ENCODE data around the gene HOMER1. TPM values are rescaled to one million over a fixed set of nuclear protein-coding genes. Genes with fewer than 3 reads are reported as not detected.

HOMER1 gene, protein sequence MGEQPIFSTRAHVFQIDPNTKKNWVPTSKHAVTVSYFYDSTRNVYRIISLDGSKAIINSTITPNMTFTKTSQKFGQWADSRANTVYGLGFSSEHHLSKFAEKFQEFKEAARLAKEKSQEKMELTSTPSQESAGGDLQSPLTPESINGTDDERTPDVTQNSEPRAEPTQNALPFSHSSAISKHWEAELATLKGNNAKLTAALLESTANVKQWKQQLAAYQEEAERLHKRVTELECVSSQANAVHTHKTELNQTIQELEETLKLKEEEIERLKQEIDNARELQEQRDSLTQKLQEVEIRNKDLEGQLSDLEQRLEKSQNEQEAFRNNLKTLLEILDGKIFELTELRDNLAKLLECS
- polyA plus RNA-seq (ENCODE audit: insufficient read length), result 31.1 TPM

DNA sequence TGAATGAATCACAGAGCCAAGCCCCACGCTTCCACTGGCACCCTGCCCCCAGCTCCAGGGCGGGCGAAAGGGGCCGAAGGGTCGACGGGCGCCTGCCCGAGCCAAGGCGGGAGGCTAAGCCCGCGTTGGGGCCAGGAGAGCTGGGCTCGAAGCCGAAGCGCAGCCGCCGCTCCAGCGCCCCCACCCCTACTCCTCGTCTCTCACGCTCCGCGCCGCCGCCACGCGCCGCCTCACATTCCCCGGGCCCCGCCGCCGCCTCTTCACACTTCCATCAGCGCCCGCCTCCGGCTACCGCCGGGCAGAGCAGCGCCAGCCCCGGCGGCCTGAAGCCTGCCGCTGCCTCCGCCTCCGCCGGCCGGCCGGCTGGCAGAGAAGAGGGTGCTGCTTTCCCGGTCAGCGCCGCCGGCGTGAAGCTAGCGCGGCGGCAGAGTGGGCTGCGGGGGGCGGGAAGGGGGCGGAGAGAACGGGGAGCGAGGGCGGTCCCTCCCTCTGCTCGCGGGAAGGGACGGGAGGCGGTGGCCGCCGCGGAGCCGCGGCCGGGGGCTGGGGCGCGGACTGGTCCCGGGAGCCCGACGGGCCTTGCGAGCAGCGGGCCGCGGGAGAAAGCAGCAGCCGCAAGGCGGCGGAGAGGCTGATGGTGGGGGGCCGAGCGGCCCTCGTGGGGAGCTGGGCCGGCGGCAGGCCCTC is at the start of gene HOMER1:
HOMER1 (minus strand) TSS at position 431 of the 687 bp plus-strand sequence. CDS start 1,360 bp downstream, outside the sequence.
- peak; percentile 90 for DNase-seq

DNA sequence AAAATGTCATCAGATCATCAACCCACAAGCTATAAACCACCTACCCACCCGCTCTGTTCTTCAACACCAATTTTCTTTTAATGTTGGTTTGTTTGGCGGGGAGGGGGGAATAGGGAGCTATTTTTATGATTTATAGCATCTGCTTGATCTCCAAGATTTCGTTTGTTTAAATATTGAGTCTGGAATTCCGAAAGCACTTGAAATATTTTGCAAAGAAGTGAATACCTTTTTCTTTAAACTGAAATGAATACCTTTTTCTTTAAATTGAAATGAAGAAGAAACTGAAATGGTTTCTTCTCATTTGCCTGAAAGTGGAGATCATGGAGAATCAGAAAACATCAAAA is 49.3 kb upstream of the HOMER1 start:
- DNase-seq, result no peak

DNA sequence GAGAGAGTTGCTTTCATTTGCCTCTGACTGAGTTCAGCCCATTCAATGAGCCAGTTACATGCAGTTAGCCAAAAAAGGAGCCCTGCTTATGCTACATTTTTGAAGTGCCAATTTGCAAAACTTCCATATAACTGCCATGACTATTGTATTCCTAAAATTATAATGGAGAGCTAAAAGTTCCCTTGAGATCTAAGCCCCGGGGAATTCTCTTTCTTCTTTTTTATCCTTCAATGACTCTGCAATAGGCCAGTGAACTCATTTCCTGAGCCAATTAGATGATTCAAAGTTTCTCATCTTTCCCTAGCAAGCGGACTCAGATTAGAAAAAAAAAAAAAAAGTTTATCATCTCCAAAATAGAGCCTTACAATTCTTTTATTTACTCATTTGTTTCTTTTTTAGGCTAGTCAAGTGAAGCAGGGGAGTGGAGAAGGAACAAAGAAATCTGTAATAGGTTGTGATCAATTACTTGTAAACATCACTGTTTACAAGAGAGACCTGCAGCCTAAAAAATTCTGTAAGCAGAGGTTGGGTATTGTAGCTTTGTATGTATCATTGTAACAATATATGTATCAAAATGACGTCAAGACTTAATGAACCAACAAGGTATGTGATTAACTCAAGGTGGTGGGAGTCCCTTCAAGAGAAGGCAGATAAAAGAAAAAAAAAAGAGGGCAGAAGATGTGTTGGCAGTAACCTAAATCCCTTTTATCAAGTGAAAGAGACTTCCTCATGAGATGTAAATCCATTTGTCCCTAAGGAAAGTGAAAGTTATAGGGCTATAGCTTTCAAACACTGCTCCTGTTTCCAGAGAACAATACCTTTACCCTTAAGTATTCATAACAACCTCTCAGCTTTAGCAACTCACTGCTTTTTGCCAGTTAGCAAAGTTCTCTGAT is 48.7 kb upstream of the HOMER1 start:
- no peak for DNase-seq

DNA sequence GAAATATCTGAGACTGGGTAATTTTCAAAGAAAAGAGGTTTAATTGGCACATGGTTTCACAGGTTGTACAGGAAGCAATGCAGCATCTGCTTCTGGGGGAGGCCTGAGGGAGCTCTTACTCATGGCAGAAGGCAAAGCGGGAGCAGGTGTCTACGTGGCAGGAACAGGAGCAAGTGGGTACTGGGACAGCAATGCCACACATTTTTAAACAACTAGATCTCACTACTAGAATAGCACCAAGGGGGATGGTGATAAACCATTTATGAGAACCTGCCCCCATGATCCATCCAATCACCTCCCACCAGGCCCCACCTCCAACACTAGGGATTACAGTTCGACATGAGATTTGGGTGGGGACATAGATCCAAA is 47.6 kb upstream of the HOMER1 start:
- no peak for DNase-seq

DNA sequence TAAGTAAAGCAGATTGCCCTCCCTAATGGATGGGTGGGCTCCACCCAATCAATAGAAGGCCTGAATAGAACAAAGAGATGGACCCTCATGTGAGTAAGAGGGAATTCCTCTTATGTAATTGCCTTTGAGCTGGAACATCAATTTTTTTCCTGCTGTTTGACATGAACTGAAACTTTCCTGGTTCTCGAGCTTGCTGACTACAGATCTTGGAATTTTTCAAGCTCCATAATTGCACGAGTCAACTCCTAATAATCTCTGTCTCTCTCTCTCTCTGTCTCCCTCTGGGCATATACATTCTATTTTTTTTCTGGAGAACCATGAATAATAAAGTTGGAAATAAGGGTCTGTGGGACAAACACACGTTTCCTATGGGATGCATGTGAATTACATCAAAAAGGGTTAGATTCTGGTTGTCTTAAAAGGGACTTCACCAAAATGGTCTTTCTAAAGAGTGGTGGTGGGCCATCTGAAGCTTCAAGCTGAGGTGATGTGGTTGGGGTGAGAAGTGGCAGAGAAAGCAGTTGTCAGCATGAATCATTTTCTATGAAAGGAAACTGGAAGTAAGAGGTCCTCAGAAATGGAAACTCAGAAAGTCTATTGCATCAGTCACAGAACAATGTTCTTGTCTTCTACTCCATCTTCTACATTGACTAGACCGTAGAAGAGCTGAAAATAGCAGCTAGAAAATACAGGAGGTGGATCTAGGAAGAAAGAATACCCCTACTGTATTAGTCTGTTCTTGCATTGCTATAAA is 47.0 kb upstream of the HOMER1 start:
- DNase-seq, result no peak

DNA sequence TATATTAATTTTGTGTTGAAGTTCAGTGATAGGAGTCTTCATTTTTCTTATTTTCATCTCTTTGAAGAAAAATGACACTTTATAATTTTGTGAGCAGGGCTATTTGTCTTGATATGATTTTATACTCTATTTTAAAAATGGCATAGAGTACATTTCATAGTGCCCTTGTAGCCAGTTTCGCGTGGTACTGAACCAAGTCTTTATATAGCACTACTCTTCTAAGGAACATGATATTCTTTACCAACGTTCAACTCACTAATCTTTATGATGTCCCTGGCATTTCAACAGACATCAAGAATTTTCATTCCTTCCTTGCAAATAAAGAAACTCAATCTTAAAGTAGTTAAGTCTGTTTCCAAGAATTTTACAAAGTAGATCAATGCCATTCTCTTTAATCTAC is 41.5 kb upstream of the HOMER1 start:
- DNase-seq, result no peak

DNA sequence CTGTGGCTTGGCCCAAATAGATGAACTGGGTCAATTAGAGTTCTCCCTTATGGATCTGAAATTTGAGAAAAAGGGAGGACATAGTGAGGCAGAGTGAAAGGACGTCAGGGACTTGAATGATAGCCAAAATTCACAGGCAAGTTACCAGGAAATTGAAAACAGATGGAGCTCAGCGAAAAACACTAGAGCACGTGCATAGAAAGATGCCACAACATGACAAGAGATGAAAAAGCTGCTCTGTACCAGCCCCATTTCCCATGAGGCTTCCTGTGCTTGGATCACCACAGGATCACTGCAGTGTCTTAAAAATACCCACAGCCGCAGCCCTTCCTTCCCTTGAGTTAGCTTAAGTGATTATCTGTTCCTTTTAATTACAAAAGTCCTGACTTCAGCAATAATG is 39.0 kb upstream of the HOMER1 start:
- DNase-seq, result peak; percentile 16

DNA sequence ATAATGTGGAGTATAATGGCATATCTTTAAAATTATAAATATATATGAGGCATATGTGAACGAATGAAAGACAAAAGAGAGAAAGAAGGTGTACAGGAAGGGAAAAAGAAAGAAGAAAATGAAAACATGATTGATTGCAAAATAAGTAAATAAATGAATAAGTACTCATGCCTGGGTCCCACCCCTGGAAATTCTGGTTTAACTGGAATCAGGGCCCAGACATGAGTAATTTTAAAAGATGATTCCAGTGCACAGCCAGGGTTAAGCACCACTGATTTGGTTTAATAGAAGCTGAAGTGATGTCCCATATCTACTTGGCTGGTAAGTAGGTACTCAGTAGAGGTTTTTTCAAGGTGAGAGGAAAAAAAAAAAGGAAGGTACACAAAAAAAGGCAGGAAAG is 34.0 kb upstream of the HOMER1 start:
- no peak for DNase-seq

DNA sequence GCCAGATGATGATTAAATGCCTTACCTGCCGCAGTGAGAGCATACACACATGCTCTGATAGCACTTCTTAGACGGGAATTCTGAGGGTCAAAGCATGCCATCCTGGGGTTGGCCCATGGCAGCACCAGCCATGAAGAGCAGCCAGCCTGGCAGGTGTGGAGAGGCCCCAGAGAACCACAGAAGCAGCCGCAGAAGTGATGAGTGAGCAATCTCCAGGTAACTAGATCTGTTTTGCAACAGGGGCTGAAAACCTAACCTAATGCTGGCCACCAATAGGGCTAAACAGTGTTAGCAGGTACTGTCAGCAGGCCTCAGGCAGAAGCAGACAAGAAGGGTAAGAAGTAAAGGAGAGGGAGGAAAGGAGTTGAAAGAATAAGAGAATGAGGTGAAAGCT is 33.5 kb upstream of the HOMER1 start:
- DNase-seq, result no peak

DNA sequence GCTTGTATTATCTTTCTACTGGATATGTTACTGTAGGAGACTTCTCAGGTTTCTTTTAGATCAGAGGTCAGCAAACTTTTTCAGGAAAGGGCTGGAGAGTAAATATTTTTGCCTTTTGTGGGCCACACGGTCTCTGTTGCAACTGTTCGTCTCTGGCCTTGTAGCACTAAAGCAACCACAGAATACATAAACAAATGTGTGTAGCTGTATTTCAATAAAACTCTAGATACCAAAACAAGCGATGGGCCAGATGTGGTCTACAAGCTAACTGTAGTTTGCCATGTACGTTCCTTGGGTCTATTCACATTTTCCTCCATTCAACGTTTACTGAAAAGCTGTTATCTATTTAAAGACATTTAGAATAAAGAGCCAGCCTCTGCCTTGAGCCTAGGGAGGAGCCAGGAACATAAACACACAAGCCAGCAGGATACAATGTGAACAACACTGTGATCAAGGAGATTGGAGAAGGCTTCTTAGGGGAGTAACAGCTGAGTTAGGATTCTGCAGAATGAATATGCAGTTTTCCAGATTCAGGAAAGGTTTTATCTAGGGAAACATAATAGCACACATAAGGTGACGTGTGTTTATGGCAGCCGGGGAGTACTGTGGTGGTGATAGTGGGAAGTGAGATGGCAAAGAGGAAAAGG is 33.0 kb upstream of the HOMER1 start:
- no peak for DNase-seq

DNA sequence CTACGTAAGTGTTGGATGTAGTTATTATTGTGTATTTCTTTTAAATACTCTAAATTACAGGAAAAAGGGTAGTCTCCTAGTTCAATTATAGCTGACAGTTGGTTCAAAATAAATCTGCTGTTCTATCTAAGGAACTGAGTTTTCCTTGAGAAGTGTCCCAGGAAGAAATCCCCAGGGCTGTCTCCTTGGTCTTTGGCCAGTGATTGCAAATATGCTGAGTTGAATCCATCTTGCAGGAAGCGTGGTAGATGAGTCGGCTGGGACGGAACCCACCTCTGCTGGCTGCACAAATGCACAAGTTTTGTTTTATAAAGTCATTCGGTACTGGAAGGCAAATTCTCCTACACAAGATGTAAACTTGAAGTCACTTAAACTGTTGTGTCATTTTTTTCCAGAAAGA is 30.2 kb upstream of the HOMER1 start:
- DNase-seq, result no peak

DNA sequence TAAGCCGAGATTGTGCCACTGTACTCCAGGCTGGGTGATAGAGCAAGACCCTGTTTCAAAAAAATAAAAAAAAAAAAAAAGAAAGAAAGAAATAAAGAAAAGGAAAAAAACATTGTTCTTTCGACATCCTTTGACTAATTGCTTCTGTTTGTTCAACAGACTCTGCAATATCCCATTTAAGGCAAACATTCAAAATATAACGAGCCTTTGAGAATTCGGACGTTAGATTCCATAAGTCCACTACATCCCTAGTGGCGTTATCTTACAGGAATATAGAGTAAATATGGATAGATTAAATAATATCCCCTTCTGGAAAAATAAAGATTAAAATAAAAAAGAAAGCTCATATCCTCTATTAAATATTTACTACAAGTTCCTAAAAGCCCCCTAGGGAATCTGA is 27.0 kb upstream of the HOMER1 start:
- no peak for DNase-seq

DNA sequence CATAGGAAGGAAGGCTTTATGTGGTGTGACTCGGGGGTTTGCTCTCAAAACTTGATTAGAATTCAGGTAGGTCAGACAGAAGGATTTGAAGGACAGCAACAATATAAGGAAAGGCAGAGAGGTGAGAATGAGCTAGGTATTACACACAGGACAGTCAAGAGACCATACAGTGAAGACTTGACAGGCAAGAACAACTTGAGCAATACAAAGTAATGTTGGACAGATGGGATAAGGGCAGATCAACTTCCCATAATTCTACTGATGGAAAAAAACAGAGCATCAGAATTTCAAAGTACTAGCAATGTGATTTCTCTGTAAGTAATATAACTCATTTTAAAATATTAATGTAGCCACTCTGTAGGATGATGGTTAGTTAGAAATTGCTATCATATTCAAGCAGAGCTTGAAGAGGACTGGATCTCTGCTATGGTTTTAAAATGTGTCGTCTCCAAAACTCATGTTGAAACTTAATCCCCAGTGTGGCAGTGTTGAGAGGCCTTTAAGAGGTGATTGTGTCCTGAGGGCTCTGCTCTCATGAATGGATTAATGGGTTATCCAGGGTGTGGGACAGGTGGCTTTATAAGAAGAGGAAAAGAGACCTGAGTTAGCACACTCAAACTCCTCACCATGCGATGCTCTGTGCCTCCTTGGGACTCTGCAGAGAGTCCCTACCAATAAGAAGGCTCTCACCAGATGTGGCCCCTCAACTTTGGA is 22.4 kb upstream of the HOMER1 start:
- no peak for DNase-seq

DNA sequence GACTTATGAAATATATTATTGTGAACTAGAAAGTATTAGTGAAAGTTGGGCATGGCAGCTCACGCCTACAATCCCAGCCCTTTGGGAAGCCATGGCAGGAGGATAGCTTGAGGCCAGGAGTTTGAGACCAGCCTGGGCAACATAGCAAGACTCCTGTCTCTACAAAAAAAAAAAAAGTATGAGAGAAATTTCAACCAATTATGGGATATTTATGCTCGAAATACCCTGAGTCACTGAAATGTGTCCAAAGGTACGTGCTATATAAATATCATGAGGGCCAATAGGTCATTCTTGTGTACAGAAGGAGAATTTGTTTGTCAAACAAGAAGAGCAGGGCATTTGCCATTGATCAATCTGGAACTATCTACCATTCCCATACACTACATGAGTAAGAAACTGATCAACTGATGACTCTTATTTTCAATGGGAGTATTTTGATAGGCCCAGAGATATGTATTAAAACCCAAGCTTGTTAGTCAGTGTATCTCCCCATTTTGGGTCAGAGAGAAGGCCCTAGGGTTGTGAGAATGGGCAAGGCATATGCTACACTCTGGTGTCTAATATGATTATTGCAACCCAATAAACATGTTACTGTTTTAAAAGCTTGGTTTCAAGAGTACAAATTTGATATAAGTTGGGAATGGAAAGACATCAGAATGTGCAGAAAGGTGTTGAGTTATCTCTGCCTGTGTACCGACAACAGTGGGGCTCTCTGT is 21.7 kb upstream of the HOMER1 start:
- no peak for DNase-seq

DNA sequence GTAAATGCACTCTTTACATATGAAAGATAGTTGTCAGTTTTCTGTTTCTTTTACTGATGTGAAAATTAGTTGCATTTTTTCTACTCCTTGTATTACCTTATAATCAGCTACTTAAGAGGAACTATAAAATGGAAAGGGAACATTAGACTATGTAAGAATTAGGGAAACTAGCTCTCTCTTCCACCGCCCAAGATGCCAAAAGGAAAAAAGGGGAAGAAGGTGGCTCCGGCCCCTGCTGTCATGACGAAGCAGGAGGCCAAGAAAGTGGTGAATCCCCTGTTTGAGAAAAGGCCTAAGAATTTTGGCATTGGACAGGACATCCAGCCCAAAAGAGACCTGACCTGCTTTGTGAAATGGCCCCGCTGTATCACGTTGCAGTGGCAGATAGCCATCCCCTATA is 15.2 kb upstream of the HOMER1 start:
- DNase-seq, result no peak

DNA sequence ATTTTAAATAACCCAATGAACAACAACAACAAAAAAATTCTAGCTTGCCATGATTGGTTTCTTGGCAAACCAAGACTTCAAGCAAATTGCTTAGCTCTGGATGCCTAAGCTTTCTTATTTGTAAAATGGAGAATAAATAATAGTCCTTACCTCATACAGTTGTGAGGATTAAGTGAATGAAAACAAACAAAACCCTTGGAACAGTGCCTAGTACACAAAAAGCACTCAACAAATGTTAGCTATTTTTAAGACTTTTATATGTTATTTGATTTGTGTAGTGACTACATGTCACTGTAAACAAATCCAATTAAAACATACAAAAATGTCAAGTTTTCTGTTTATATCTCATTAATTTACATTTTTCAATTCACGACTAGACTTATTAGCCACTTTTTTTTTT is 13.5 kb upstream of the HOMER1 start:
- no peak for DNase-seq

DNA sequence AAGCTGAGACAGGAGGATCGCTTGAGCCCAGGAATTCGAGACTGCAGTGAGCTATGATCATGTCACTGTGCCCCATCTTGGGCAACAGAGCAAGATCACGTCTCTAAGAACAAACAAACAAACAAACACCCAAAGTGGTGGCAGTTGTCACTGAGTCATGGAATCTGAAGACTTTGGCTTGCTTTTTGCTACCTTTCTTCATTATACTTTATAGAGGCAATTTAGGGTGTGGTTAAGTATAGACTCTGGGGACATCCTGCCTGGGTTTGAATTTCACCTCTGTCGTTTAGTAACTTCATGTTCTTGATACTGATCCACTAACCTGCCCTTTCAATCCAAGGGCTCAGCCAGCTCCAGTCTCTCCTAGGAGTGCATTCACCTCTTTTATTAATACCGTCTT is 13.0 kb upstream of the HOMER1 start:
- DNase-seq, result no peak

DNA sequence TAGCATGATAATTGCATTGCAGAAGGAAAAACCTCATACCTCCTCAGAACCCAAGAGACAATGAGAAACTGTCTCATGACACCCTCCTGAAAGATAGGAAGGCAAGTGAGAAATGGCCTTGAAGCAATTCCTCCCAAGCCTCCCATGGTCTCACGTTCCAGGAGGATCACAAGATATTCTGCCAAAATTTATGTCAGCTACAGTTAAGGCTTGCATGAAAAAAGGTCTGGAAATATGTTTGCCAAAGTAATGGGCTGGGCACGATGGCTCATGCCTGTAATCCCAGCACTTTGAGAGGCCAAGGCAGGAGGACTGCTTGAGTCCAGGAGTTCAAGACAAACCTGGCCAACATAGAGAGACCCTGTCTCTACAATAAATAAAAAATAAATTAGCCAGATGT is 12.6 kb upstream of the HOMER1 start:
- no peak for DNase-seq

DNA sequence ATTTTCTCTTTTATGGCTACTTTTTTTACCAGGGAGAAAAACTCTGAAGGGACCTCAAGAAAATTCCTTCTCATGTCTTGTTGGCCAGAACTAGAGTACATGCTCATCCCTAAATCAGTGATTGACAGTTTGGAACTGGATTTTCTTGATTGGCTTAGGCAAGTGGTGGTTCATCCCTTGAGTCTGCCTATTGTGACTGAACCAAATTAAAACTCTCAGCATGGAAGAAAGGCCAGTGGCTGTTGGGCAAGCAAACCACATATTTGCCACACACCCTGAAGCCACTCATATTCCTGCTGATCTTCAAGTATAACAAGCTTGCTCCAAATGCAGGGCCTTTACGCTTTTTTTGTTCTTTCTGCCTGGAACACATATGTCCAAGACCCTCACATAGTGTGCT is 7.2 kb upstream of the HOMER1 start:
- no peak for DNase-seq

DNA sequence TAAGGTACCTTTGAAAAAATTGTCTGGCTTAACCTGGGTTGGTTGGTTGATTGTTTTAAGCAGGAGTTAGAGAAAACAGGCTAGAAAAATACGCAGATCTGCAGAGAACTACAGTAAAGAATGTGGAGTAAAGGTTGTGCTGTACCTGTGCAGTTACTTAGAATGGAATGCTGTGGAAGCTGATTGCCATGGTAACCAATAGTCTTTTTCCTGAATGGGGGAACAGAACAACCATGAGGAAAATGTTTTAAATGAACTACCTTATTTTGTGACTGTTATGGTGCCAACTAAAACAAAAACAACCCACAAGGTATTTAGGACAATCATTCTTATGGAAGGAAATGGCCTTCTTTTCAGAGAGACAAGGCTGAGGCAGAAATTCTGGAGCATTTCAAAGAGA is 4.8 kb upstream of the HOMER1 start:
- no peak for DNase-seq

DNA sequence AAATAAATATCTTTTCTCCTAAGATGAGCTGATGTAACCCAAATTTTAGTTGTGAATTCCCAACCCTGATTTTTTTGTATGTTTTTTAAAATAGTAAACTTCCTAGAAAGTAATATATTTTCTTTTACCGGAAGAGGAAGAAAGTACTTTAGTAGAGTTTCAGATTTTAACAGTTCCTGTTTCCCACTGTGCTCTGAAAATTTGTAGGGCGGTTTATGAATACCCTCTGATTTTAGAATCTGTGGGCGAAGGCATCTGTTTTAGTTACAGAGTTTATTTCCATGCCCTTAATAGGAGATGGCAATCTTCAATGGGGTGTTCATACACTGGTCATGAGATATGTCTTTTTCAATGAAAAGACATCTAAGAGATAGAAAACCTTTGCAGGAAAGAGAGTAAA is 3.7 kb upstream of the HOMER1 start:
- DNase-seq, result no peak

All from hindlimb muscle (tissue), 1 donor.